HepG2 (cell line): Measurements from ENCODE around the gene HDGFL2.

Experiments used
- POLR2A ChIP-seq, 2 experiments: IDR thresholded peaks; 2 replicates each; pipeline ENCODE4 v1.6.1; 2011; ENCODE audit warnings: low read depth in 2 of 2, low read length in 2 of 2, mild to moderate bottlenecking in 1 of 2, moderate library complexity in 1 of 2; ENCODE audit not compliant: insufficient read depth in 1 of 2
- SETDB1 ChIP-seq: sonication (generic); formaldehyde crosslinking; IDR thresholded peaks from 2 replicates; pipeline ENCODE4 v1.5.1; 2020; ENCODE audit warnings: missing genetic modification reagents, mild to moderate bottlenecking, borderline replicate concordance
- ZNF274 ChIP-seq: sonication (generic); formaldehyde crosslinking; IDR thresholded peaks from 2 replicates; pipeline ENCODE4 v1.5.1; 2020; ENCODE audit warnings: mild to moderate bottlenecking, missing genetic modification reagents
- ZNF747 ChIP-seq: sonication (generic); formaldehyde crosslinking; IDR thresholded peaks from 2 replicates; pipeline ENCODE4 v1.8.1; 2023; ENCODE audit warnings: missing genetic modification reagents, mild to moderate bottlenecking, borderline replicate concordance
- TF ChIP-seq, protein P1 (sequence below): sonication (generic); formaldehyde crosslinking; IDR thresholded peaks from 2 replicates; pipeline ENCODE4 v1.5.0; 2020; ENCODE audit warnings: mild to moderate bottlenecking, missing genetic modification reagents, moderate library complexity
- TF ChIP-seq, protein P2 (sequence below): sonication (generic); formaldehyde crosslinking; IDR thresholded peaks from 2 replicates; pipeline ENCODE4 v1.4.0; 2020; ENCODE audit warnings: missing genetic modification reagents

DNA sequence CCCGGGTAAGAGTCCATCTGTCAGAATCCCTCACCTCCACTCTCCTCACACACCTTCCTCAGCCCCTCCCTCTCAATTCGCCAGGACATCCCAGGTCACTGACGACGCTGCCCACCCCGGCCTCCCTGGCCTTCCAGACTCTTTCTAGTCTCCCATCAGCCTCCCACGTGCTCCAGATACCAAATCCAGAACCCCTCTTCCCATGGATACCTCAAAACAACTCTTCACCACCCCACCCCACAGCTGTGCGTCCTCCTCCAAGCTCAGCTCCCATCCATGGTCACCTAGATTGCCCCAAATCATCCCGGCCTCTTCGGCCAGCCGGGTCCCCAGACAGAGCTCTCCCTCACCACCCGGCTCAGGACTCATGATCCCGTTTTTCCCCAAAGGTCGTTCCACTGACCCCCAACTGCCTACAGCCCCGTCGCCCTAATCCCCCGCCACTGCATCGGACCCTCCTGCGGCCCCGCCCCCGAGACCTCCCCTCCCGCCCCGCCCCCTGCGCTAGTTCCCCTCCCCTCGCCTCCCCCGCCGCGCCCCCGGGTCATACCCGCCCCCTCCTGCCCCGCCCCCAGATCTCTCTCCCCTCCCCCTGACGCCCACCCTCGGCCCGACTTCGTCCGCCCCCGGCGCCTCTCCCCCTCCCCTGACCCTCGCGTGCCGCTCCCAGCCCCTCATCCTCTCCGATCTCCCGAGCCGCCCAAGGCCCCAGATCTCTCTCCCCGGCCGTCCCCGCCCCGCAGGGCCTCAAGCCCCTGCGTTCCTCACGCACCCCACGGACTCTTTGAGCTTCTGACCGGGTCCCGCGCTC is 15.0 kb upstream of the HDGFL2 start:
- TF ChIP-seq POLR2A (IDR thresholded peaks at IDR 0.05; ENCODE audit: insufficient read depth in 1 of 2, low read depth in 2 of 2, low read length in 2 of 2) (peak; percentile 31 to 35; a peak in 1 of 4 replicates), ZNF274 (CRISPR knock-in tag) (no peak), SETDB1 (CRISPR knock-in tag) (no peak), ZNF747 (CRISPR knock-in tag) (no peak)
- TF ChIP-seq, protein P1, sequence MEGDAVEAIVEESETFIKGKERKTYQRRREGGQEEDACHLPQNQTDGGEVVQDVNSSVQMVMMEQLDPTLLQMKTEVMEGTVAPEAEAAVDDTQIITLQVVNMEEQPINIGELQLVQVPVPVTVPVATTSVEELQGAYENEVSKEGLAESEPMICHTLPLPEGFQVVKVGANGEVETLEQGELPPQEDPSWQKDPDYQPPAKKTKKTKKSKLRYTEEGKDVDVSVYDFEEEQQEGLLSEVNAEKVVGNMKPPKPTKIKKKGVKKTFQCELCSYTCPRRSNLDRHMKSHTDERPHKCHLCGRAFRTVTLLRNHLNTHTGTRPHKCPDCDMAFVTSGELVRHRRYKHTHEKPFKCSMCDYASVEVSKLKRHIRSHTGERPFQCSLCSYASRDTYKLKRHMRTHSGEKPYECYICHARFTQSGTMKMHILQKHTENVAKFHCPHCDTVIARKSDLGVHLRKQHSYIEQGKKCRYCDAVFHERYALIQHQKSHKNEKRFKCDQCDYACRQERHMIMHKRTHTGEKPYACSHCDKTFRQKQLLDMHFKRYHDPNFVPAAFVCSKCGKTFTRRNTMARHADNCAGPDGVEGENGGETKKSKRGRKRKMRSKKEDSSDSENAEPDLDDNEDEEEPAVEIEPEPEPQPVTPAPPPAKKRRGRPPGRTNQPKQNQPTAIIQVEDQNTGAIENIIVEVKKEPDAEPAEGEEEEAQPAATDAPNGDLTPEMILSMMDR (CRISPR knock-in tag): no peak
- TF ChIP-seq, protein P2, sequence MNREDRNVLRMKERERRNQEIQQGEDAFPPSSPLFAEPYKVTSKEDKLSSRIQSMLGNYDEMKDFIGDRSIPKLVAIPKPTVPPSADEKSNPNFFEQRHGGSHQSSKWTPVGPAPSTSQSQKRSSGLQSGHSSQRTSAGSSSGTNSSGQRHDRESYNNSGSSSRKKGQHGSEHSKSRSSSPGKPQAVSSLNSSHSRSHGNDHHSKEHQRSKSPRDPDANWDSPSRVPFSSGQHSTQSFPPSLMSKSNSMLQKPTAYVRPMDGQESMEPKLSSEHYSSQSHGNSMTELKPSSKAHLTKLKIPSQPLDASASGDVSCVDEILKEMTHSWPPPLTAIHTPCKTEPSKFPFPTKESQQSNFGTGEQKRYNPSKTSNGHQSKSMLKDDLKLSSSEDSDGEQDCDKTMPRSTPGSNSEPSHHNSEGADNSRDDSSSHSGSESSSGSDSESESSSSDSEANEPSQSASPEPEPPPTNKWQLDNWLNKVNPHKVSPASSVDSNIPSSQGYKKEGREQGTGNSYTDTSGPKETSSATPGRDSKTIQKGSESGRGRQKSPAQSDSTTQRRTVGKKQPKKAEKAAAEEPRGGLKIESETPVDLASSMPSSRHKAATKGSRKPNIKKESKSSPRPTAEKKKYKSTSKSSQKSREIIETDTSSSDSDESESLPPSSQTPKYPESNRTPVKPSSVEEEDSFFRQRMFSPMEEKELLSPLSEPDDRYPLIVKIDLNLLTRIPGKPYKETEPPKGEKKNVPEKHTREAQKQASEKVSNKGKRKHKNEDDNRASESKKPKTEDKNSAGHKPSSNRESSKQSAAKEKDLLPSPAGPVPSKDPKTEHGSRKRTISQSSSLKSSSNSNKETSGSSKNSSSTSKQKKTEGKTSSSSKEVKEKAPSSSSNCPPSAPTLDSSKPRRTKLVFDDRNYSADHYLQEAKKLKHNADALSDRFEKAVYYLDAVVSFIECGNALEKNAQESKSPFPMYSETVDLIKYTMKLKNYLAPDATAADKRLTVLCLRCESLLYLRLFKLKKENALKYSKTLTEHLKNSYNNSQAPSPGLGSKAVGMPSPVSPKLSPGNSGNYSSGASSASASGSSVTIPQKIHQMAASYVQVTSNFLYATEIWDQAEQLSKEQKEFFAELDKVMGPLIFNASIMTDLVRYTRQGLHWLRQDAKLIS (CRISPR knock-in tag): no peak
